IMR-90 (cell line): ENCODE results near the gene ADH1A. TPM values are rescaled to one million over a fixed set of nuclear protein-coding genes. Genes with fewer than 3 reads are reported as not detected.

Experiments used
- ATAC-seq: fragments of 200-7000 bp; cut with Tn5 transposase; 2 replicates; pipeline ENCODE4 v1.9.1; 2020; ENCODE audit warnings: low read depth, mild to moderate bottlenecking, moderate library complexity
- Bru-seq: library from RNA; stranded (reverse); fragments of 400-500 nt; gene quantifications from one replicate; lab custom pipeline; 2021; lab: Mats Ljungman, UMichigan
- BruChase-seq, 2 experiments: library from RNA; stranded (reverse); fragments of 400-500 nt; gene quantifications; one replicate each; lab custom pipeline; 2021; lab: Mats Ljungman, UMichigan
- BruUV-seq: library from RNA; stranded (reverse); fragments of 400-500 nt; replicated peaks from 2 replicates; lab custom pipeline; 2021; lab: Mats Ljungman, UMichigan
- CTCF ChIA-PET: fragments of 300-600 bp; formaldehyde crosslinking; extraction: SDS; loops from one replicate; lab custom pipeline; 2021; ENCODE audit warnings: antibody characterized with exemption; lab: Yijun Ruan, JAX
- POLR2A ChIA-PET: fragments of 300-600 bp; sonication (Branson Sonifier 250); formaldehyde crosslinking; loops from one replicate; lab custom pipeline; 2022; ENCODE audit warnings: antibody characterized with exemption; ENCODE audit not compliant: unreplicated experiment; lab: Charles Lee
- DNase-seq: peaks from one replicate; pipeline ENCODE4 v3.0.0; 2013
- H2AFZ ChIP-seq: replicated peaks from 2 replicates; pipeline ENCODE3; 2013; ENCODE audit warnings: low read length, mild to moderate bottlenecking; ENCODE audit not compliant: poor library complexity
- H2AK5ac ChIP-seq: 2 replicates; pipeline ENCODE4 v1.6.1; 2013; ENCODE audit warnings: low read depth, low read length, inconsistent platforms
- H2AK9ac ChIP-seq: replicated peaks from 2 replicates; pipeline ENCODE3; 2013; ENCODE audit warnings: mild to moderate bottlenecking, low read depth, low read length, moderate library complexity; ENCODE audit not compliant: poor library complexity
- H2BK120ac ChIP-seq: 2 replicates; pipeline ENCODE4 v1.6.1; 2013; ENCODE audit warnings: low read depth, low read length, inconsistent platforms
- H2BK15ac ChIP-seq: 3 replicates; pipeline ENCODE4 v1.6.1; 2013; ENCODE audit warnings: low read depth, low read length, inconsistent platforms
- H2BK20ac ChIP-seq: 2 replicates; pipeline ENCODE4 v1.6.1; 2013; ENCODE audit warnings: low read depth, mild to moderate bottlenecking, inconsistent platforms, low read length, moderate library complexity
- H2BK5ac ChIP-seq: 2 replicates; pipeline ENCODE4 v1.6.1; 2013; ENCODE audit warnings: mild to moderate bottlenecking, low read depth, low read length, inconsistent platforms; ENCODE audit not compliant: poor library complexity, severe bottlenecking
- H3K14ac ChIP-seq: replicated peaks from 2 replicates; pipeline ENCODE4 v1.6.1; 2013; ENCODE audit warnings: low read depth, low read length, inconsistent platforms
- H3K18ac ChIP-seq: 2 replicates; pipeline ENCODE4 v1.6.1; 2013; ENCODE audit warnings: low read depth, low read length, control low read depth
- H3K23ac ChIP-seq: 2 replicates; pipeline ENCODE4 v1.6.1; 2013; ENCODE audit warnings: low read depth, low read length, inconsistent platforms
- H3K27ac ChIP-seq: 2 replicates; pipeline ENCODE4 v1.5.1; 2013; ENCODE audit warnings: mild to moderate bottlenecking, control low read depth, low read length; ENCODE audit not compliant: insufficient read depth
- H3K27me3 ChIP-seq: 2 replicates; pipeline ENCODE4 v1.6.1; 2013; ENCODE audit warnings: low read length; ENCODE audit not compliant: control insufficient read depth, insufficient read depth
- H3K36me3 ChIP-seq: 2 replicates; pipeline ENCODE4 v1.6.1; 2013; ENCODE audit warnings: low read length, mixed read lengths; ENCODE audit not compliant: control insufficient read depth, insufficient read depth
- H3K4ac ChIP-seq: 2 replicates; pipeline ENCODE4 v1.6.1; 2013; ENCODE audit warnings: low read depth, low read length, inconsistent platforms
- H3K4me1 ChIP-seq: 2 replicates; pipeline ENCODE4 v1.6.1; 2013; ENCODE audit warnings: low read length, mixed read lengths; ENCODE audit not compliant: control insufficient read depth, insufficient read depth
- H3K4me2 ChIP-seq: 2 replicates; pipeline ENCODE4 v1.6.1; 2013; ENCODE audit warnings: low read depth, mild to moderate bottlenecking, control low read depth, low read length, moderate library complexity
- H3K4me3 ChIP-seq: 2 replicates; pipeline ENCODE4 v1.5.1; 2013; ENCODE audit warnings: low read depth, mild to moderate bottlenecking, control low read depth, low read length, moderate library complexity; ENCODE audit not compliant: insufficient read depth
- H3K56ac ChIP-seq: 2 replicates; pipeline ENCODE4 v1.6.1; 2013; ENCODE audit warnings: low read length, inconsistent platforms; ENCODE audit not compliant: insufficient read depth; ENCODE audit errors: extremely low read depth
- H3K79me1 ChIP-seq, 2 experiments: 2 replicates each; pipeline ENCODE4 v1.6.1; 2013; ENCODE audit warnings: low read length in 2 of 2, inconsistent platforms in 1 of 2, low read depth in 1 of 2
- H3K9ac ChIP-seq: 2 replicates; pipeline ENCODE4 v1.6.1; 2013; ENCODE audit warnings: low read depth, low read length, control low read depth
- H3K9me1 ChIP-seq: 2 replicates; pipeline ENCODE4 v1.6.1; 2013; ENCODE audit warnings: low read length, inconsistent platforms; ENCODE audit not compliant: insufficient read depth
- H3K9me3 ChIP-seq: 2 replicates; pipeline ENCODE4 v1.6.1; 2013; ENCODE audit warnings: low read length; ENCODE audit not compliant: control insufficient read depth, insufficient read depth
- H4K20me1 ChIP-seq: 2 replicates; pipeline ENCODE4 v1.6.1; 2013; ENCODE audit warnings: low read length, inconsistent platforms; ENCODE audit not compliant: insufficient read depth
- H4K5ac ChIP-seq: 2 replicates; pipeline ENCODE4 v1.6.1; 2013; ENCODE audit warnings: mild to moderate bottlenecking, low read depth, low read length, control low read depth
- H4K8ac ChIP-seq, 2 experiments: 2 replicates each; pipeline ENCODE4 v1.6.1; 2013; ENCODE audit warnings: low read depth in 2 of 2, low read length in 2 of 2, control low read depth in 1 of 2, inconsistent platforms in 1 of 2
- H4K91ac ChIP-seq: 2 replicates; pipeline ENCODE4 v1.6.1; 2013; ENCODE audit warnings: low read depth, low read length, inconsistent platforms; ENCODE audit not compliant: insufficient read depth
- FOS ChIP-seq: fragments of 150-350 bp; IDR thresholded peaks from 2 replicates; pipeline ENCODE4 v1.6.1; 2016; ENCODE audit warnings: low read depth, low read length
- MAFK ChIP-seq: IDR thresholded peaks from 2 replicates; pipeline ENCODE4 v1.6.1; 2012; ENCODE audit warnings: low read depth, low read length, improper control_type of control experiment
- MAZ ChIP-seq: IDR thresholded peaks from 2 replicates; pipeline ENCODE4 v1.6.1; 2012; ENCODE audit warnings: low read depth, mild to moderate bottlenecking, low read length, improper control_type of control experiment, moderate library complexity, borderline replicate concordance
- MXI1 ChIP-seq: IDR thresholded peaks from 2 replicates; pipeline ENCODE4 v1.6.1; 2012; ENCODE audit warnings: low read depth, mild to moderate bottlenecking, low read length, moderate library complexity, borderline replicate concordance
- NFE2L2 ChIP-seq: fragments of 150-350 bp; IDR thresholded peaks from 2 replicates; pipeline ENCODE4 v1.6.1; 2016; ENCODE audit warnings: low read depth, mild to moderate bottlenecking, low read length
- POLR2A ChIP-seq: IDR thresholded peaks from 2 replicates; pipeline ENCODE4 v1.6.1; 2012; ENCODE audit warnings: mild to moderate bottlenecking, low read depth, low read length
- RFX5 ChIP-seq: IDR thresholded peaks from 2 replicates; pipeline ENCODE4 v1.8.0; 2012; ENCODE audit warnings: low read depth, mild to moderate bottlenecking, low read length, moderate library complexity
- whole genome bisulfite sequencing, 2 experiments: methylation state at CpG; one replicate each; pipeline versions ENCODE4 v1.1.5 to v1.1.7; 2013; ENCODE audit warnings: missing lambda C conversion rate in 2 of 2; ENCODE audit not compliant: insufficient read length in 1 of 2; ENCODE audit errors: extremely low coverage in 2 of 2; 5-methylcytosine and 5-hydroxymethylcytosine counted together
- dilution Hi-C: fragments of 300-500 bp; cut with HindIII; formaldehyde crosslinking; loops from one replicate; pipeline ENCODE4 v1.14.3; 2018; ENCODE audit warnings: low sequenced_read_pairs; ENCODE audit not compliant: unreplicated experiment
- in situ Hi-C: fragments of 300-500 bp; cut with MboI; formaldehyde crosslinking; loops from 3 replicates; pipeline ENCODE4 v1.14.3; 2019; ENCODE audit warnings: low sequenced_read_pairs, inconsistent platforms, mixed read lengths
- intact Hi-C: fragments of 100-400 bp; cut with micrococcal nuclease; formaldehyde crosslinking; loops from 2 replicates; pipeline ENCODE4 v1.10.0; 2022
- long read RNA-seq: library from polyadenylated mRNA; unstranded; transcript quantifications from one replicate; pipeline ENCODE4 v2.0.0, GENCODE V29; 2021; ENCODE audit not compliant: unreplicated experiment
- polyA plus RNA-seq, 3 experiments: library from polyadenylated mRNA; depleted of rRNA; stranded (reverse); fragments of >200 nt; gene quantifications; 2 replicates each; pipeline ENCODE4 v1.2.3, GENCODE V29; 2012; ENCODE audit warnings: low replicate concordance in 1 of 3
- total RNA-seq: library from RNA; depleted of rRNA; stranded (reverse); fragments of >200 nt; gene quantifications from 2 replicates; pipeline ENCODE4 v1.2.3, GENCODE V29; 2012; rRNA removed
- TF ChIP-seq, protein P1 (sequence below): conservative IDR thresholded peaks from 2 replicates; pipeline ENCODE4 v1.5.1; 2012; ENCODE audit warnings: mild to moderate bottlenecking, low read depth, low read length, improper control_type of control experiment

The ADH1A gene
- total RNA-seq (not detected in 2 replicates), polyA plus RNA-seq (2012; rRNA removed) (not detected in 2 replicates), Bru-seq, nascent RNA (not detected), BruChase-seq, experiment 1, labeled RNA remaining after a 6-hour chase (percentile 9 among the genes with signal in this experiment), BruChase-seq, experiment 2, labeled RNA remaining after a 2-hour chase (not detected)
- polyA plus RNA-seq (2012; cell fraction: cytosol; rRNA removed), result not detected in 2 replicates
- not detected in 2 replicates for polyA plus RNA-seq (2012; cell fraction: nucleus; rRNA removed; ENCODE audit: low replicate concordance)
- long read RNA-seq, result 0 reads

GRCh38 chr4:99290848-99291786 is at the start of gene ADH1A:
Gene ADH1A, minus strand, starts transcription at chr4:99290985. Its CDS starts 71 bp downstream, at chr4:99290914.
- TF ChIP-seq POLR2A (no peak), NFE2L2 (no peak), RFX5 (no peak), MAFK (no peak), FOS (no peak), MXI1 (no peak), MAZ (no peak)
- TF ChIP-seq, protein P1, sequence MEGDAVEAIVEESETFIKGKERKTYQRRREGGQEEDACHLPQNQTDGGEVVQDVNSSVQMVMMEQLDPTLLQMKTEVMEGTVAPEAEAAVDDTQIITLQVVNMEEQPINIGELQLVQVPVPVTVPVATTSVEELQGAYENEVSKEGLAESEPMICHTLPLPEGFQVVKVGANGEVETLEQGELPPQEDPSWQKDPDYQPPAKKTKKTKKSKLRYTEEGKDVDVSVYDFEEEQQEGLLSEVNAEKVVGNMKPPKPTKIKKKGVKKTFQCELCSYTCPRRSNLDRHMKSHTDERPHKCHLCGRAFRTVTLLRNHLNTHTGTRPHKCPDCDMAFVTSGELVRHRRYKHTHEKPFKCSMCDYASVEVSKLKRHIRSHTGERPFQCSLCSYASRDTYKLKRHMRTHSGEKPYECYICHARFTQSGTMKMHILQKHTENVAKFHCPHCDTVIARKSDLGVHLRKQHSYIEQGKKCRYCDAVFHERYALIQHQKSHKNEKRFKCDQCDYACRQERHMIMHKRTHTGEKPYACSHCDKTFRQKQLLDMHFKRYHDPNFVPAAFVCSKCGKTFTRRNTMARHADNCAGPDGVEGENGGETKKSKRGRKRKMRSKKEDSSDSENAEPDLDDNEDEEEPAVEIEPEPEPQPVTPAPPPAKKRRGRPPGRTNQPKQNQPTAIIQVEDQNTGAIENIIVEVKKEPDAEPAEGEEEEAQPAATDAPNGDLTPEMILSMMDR, result no peak
- Histone ChIP-seq H3K79me1 (no peaks in the 10 kb centered on the region), H3K27ac (no peak within 1 kb of the TSS), H3K4me1 (no peaks in the 10 kb centered on the region), H2AK5ac (no peak within 1 kb of the TSS), H2BK20ac (no peak within 1 kb of the TSS), H2BK120ac (no peak within 1 kb of the TSS), H3K18ac (no peak within 1 kb of the TSS), H3K36me3 (no peaks in the 10 kb centered on the region), H3K23ac (no peak within 1 kb of the TSS), H3K4ac (no peak within 1 kb of the TSS), H3K4me2 (no peak within 1 kb of the TSS), H3K9ac (no peak within 1 kb of the TSS), H3K27me3 (no peaks in the 10 kb centered on the region), H3K9me3 (peaks cover 2% of the 10 kb centered on the region; the same call in 1 of the 2 replicates), H2BK5ac (no peak within 1 kb of the TSS), H4K8ac (no peak within 1 kb of the TSS), H4K91ac (no peak within 1 kb of the TSS), H2AFZ (no peak within 1 kb of the TSS), H2AK9ac (no peak within 1 kb of the TSS), H3K14ac (no peak within 1 kb of the TSS), H4K5ac (no peak within 1 kb of the TSS), H2BK15ac (no peak within 1 kb of the TSS), H4K20me1 (no peaks in the 10 kb centered on the region), H3K9me1 (no peaks in the 10 kb centered on the region), H3K4me3 (no peak within 1 kb of the TSS), H3K56ac (no peak within 1 kb of the TSS)
- ChIA-PET CTCF (no interaction called here), POLR2A (no interaction called here)
- dilution Hi-C loops, result no loop called here
- no TSS peak for BruUV-seq
- intact Hi-C loops, result no loop called here
- no peak for ATAC-seq
- no peak for DNase-seq
- in situ Hi-C loops, result no loop called here
- WGBS, 2 experiments, result no CpG with 5 or more reads among the region's 3 CpGs
